Fibroblast of mammary gland (primary cell): ENCODE data around the gene LRP2.

Experiments used
- DNase-seq: peaks from one replicate; pipeline ENCODE4 v3.0.0-alpha.2; 2010; ENCODE audit warnings: low read depth
- H3K4me3 ChIP-seq: 2 replicates; pipeline ENCODE4 v1.5.1; 2011; ENCODE audit warnings: low read depth, mild to moderate bottlenecking, low read length, moderate library complexity; ENCODE audit not compliant: control insufficient read depth
- TF ChIP-seq, protein P1 (sequence below): conservative IDR thresholded peaks from 2 replicates; pipeline ENCODE4 v1.5.1; 2011; ENCODE audit warnings: low read depth, low read length, inconsistent platforms; ENCODE audit not compliant: control insufficient read depth, insufficient read depth

LRP2 gene

DNA sequence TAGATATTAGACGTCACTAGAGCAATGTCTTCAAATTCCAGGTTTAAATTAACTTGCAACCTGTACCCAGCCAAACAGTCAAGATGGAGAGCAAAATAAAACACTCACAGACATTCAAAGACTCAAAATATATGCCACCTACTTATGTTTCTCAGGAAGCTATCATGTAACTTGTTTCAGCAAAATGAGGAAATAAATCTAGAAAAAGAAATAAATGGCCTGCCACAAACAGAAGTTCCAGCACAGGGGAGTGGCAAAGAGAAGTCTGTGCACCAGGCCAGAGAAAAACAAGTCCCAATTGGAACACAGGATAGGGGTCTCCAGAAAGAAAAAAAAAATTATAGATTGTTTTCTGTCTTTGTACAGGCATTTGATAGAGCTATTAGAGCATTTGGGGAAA is 96.7 kb downstream of the LRP2 start:
- TF ChIP-seq, protein P1, sequence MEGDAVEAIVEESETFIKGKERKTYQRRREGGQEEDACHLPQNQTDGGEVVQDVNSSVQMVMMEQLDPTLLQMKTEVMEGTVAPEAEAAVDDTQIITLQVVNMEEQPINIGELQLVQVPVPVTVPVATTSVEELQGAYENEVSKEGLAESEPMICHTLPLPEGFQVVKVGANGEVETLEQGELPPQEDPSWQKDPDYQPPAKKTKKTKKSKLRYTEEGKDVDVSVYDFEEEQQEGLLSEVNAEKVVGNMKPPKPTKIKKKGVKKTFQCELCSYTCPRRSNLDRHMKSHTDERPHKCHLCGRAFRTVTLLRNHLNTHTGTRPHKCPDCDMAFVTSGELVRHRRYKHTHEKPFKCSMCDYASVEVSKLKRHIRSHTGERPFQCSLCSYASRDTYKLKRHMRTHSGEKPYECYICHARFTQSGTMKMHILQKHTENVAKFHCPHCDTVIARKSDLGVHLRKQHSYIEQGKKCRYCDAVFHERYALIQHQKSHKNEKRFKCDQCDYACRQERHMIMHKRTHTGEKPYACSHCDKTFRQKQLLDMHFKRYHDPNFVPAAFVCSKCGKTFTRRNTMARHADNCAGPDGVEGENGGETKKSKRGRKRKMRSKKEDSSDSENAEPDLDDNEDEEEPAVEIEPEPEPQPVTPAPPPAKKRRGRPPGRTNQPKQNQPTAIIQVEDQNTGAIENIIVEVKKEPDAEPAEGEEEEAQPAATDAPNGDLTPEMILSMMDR = no peak
- H3K4me3 ChIP-seq = no peak overlapping the region
- DNase-seq = no peak

GRCh38 chr2:169260846-169261642 is 101.3 kb downstream of the LRP2 start:
- no peak for DNase-seq
- no peak overlapping the region for H3K4me3 ChIP-seq
- TF ChIP-seq, protein P1 = no peak

- TF ChIP-seq, protein P1 = no peak
- no peak for DNase-seq
- H3K4me3 ChIP-seq = no peak overlapping the region
These were observed 102.1 kb downstream of the LRP2 start for GRCh38 chr2:169260246-169260645.

DNA sequence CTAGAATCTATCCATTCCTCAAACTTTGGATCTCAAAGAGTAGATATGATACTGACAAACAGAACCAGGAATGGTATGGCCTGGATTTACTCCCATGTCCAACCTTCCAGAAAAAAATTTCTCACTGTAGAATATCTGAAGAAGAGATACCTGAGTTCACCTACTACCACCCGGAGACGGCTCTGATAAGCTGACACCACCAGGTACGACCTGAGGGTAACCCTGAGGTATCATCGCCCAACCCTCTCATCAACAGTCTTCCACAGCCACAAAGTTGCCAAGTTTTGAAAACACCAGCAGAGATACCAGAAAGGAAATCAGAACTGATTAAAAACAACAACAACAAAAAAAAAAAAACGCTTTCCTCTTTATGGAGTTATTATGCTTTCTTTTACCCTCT is 102.9 kb downstream of the LRP2 start:
- TF ChIP-seq, protein P1 = no peak
- no peak overlapping the region for H3K4me3 ChIP-seq
- DNase-seq = no peak

- H3K4me3 ChIP-seq = no peak overlapping the region
- TF ChIP-seq, protein P1 = no peak
- no peak for DNase-seq
These were observed 104.2 kb downstream of the LRP2 start for GRCh38 chr2:169258045-169258601.

- TF ChIP-seq, protein P1 = no peak
- no peak overlapping the region for H3K4me3 ChIP-seq
- no peak for DNase-seq
These were observed 107.6 kb downstream of the LRP2 start for GRCh38 chr2:169254774-169255173.
